T follicular helper cell (primary cell): ENCODE data around the gene MAPK9.

Experiments used
- DNase-seq: peaks from one replicate; pipeline ENCODE4 v3.0.0-alpha.2; 2020; ENCODE audit warnings: low read depth

MAPK9 gene

GRCh38 chr5:180205916-180206315, 86.0 kb downstream of the MAPK9 start:
- DNase-seq: no peak

DNA sequence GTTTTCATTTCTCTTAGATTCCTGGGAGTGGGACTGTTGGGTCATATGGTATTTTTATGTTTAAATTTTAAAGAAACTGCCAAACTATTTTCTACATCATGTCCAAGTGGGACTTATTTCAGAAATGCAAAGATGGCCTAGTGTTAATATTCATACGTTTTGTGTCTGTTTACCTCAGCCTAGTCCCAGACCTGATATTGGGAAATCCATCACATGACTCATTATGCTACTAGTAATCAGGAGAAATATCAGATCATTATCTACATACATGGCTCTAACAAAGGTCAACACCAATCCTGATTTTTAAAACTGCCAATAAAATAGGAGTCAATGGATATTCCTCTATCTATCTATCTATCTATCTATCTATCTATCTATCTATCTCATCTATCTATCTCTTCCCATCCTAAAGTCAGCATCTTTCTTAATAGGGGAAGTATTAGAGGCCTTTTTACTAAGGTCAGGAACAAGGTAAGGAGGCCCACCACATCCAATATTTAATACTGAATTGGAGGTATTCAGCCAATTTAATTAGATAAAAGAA, 87.5 kb downstream of the MAPK9 start:
- no peak for DNase-seq

GRCh38 chr5:180202939-180203573, 88.8 kb downstream of the MAPK9 start:
- DNase-seq: no peak

DNA sequence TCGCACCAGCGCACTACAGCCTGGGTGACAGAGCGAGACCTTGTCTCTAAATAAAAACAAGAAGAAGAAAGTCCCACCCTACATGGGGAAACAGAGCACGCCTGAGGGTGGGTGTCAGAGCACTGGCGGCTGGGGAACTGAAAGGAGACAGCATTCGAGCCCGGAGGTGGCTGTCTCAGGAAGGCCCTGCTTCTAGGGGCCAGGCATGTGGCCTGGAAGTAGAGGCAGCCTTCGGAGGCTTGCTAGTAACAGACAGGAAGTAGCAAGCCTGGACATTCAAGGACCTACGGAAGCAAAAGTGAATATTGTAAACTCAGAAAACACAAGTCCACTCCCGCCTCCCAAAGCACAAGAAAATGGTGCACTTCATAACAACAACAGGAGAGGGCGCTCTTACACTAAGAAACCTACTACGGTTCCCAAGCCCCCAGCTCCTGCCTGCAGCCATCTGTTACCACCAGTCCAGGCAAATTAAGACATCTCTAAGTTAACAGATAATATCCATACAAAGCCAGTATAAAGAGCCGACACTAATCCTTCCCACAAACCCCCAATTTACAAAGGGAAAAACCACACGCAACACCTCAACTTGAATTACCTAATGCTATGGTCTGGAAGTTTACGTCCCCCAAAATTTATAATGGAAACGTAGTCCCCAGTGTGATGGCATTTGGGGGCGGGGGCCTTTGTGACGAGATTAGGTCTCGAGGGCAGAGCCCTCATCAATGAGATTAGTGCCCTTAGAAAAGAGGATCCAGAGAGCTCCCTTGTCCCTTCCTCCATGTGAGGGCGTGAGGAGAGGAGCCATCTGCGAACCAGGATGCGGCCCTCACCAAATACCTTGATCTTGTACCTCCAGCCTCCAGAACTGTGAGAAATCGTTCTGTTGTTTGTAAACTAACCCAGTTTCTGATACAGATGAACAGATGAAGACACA, 90.6 kb downstream of the MAPK9 start:
- no peak for DNase-seq

DNA sequence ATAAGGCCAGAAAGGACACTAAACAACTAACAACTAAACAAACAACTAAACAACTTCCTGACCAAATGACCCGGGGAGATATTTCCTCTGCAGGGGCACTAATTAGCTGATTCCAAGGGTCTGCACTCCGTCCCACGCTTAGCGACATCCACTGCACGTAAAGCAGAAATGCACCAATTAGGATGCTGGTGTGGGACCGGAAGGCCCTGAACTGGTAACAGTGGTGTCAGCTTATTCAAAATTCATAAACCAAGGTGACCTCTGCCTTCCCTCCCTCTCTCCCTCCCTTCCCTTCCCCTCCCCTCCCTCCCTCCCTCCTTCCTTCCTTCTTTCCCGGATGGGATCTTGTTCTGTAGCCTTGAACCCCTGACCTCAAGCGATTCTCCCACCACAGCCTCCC, 92.5 kb downstream of the MAPK9 start:
- DNase-seq: no peak

DNA sequence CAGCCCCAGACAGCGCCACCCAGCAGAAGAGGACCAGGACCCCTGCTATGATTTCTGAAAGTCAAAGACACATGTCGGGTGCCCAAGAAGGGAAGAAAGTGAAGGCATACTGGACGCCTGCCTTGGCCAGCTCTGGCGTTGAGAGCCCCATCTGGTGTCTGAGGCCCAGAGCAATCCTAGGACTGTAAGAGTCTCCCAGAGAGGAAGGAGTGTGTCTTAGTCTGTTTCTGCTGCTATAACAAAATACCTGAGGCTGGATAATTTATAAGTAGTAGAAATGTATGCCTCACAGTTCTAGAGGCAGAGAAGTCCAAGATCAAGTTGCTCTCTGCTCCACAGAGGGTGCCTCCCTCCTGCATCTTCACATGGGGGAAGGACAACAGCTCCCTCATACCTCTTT, 93.7 kb downstream of the MAPK9 start:
- DNase-seq: no peak

- DNase-seq: no peak
Observed at GRCh38 chr5:180197016-180197702, 94.7 kb downstream of the MAPK9 start.

DNA sequence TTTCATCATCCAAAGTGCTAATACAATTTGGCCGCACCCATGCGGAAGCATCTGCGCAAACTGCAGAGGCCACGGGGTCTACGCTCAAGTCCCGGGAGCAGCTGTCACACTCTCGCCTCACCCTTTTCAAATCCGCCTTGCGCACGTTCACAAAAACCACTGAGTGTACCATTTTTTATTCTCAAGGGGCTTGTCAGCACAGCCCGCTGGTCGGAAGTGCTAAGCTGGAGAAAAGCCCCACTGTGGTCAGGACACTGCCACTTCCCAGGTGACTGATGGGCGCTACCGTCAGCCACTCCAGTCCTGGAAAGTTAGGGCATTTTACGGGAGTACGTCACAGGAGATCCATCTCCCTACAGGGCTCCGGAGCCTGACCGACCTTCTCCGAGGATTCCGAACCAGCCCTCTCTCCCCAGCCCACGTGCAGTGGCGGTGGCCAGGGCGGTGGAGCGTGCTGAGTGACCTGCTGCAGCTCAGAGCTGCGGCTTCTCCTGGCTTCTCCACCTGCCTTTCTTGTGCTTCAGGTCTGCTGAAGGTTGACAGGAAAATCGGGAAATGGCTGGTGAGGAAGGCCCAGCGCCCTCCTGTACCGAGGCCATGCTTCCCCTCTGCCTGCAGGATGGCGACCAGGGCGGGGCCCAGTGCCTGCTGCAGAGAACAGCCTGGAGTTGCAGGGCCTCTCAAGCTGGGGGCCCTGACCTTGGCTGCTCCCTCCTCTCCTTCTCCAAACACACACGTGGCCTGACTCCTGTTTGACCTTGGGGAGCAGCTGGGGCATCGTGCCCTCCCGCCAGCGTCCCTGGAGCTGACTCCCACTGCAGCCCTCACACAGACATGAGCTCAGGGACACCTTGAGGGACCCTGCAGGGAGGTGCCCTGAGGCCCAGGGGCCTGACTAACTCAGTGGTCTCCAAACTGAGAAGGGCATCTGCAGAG, 97.2 kb downstream of the MAPK9 start:
- DNase-seq: no peak

- no peak for DNase-seq
Observed at GRCh38 chr5:180193749-180194375, 98.0 kb downstream of the MAPK9 start.

DNA sequence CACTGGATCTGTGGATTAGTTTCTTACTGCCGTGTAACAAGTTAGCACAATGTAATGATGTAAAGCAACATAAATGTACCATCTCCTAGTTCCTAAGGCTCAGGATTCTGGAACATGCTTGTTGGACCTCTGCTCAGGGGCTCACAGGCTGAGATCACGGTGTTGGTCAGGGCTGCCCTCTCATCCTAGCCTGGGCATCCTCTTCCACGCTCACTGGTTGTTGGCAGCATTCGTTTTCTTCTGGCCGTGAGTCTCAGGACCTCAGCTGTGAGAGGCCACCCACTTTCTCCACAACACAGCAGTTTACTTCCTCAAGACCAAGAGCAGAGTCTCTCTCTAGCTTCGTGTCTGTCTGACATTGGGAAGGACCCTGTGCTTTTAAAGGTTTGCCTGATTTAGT, 100.2 kb downstream of the MAPK9 start:
- DNase-seq: no peak

DNA sequence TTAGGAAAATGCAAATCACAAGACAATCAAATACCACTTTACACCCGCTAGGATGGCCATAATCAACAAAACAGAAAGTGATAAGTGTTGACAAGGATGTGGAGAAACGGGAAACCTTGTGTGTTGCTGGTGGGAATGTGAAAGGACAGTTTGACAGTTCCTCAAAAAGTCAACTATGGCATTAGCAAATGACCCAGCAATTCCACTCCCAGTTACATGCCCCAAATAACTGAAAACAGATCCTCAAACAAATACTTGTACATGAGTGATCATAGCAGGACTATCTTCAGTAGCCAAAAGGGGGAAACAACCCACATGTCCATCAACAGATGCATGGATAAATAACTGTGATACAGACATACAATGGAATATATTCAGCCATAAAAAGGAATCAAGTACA, 104.1 kb downstream of the MAPK9 start:
- DNase-seq: no peak
